SK-N-SH (cell line): ENCODE results near the gene ZDHHC24. TPM values are rescaled to one million over a fixed set of nuclear protein-coding genes. Genes with fewer than 3 reads are reported as not detected.

Experiments
- CTCF ChIA-PET: fragments of 300-600, 350-600 bp; formaldehyde crosslinking; extraction: SDS; loops from one replicate; lab custom pipeline; 2021; lab: Yijun Ruan, JAX
- POLR2A ChIA-PET: fragments of 350-600 bp; sonication (Branson Sonifier 250); formaldehyde crosslinking; extraction: SDS; loops from one replicate; lab custom pipeline; 2020; ENCODE audit warnings: antibody characterized with exemption, inconsistent platforms; lab: Yijun Ruan, JAX
- DNase-seq: peaks from one replicate; pipeline ENCODE4 v3.0.0; 2012
- H2AFZ ChIP-seq: fragments of 200-600 bp; sonication (generic); 2 replicates; pipeline ENCODE4 v1.8.1; 2016; ENCODE audit warnings: antibody characterized with exemption, mild to moderate bottlenecking, low read depth
- H3F3A ChIP-seq: fragments of 200-600 bp; sonication (generic); replicated peaks from 2 replicates; pipeline ENCODE3; 2016; ENCODE audit warnings: antibody characterized with exemption, mild to moderate bottlenecking; ENCODE audit not compliant: insufficient read depth
- H3K27ac ChIP-seq, 2 experiments: fragments of 200-500 bp in 1 of 2; fragments of 200-600 bp in 1 of 2; sonication (Bioruptor generic) in 1 of 2; sonication (generic), shearing (Covaris generic) in 1 of 2; 2 replicates each; pipeline versions ENCODE4 v1.5.1 to v1.6.1; 2014 to 2016; ENCODE audit warnings: low read depth in 2 of 2, inconsistent platforms in 1 of 2, low read length in 1 of 2, mild to moderate bottlenecking in 1 of 2, mixed read lengths in 1 of 2
- H3K27me3 ChIP-seq: fragments of 200-600 bp; sonication (generic), shearing (Covaris generic); 2 replicates; pipeline ENCODE4 v1.6.1; 2016; ENCODE audit warnings: mixed run types; ENCODE audit not compliant: insufficient read depth
- H3K36me3 ChIP-seq, 2 experiments: fragments of 200-500 bp in 1 of 2; fragments of 200-600 bp in 1 of 2; sonication (Bioruptor generic) in 1 of 2; sonication (generic) in 1 of 2; replicated peaks in 1 of 2; 2 replicates each; pipeline versions ENCODE3 to v1.5.1; 2014 to 2016; ENCODE audit warnings: low read length in 1 of 2, mild to moderate bottlenecking in 1 of 2; ENCODE audit not compliant: insufficient read depth in 2 of 2, control insufficient read depth in 1 of 2
- H3K4me1 ChIP-seq, 2 experiments: fragments of 200-500 bp in 1 of 2; fragments of 200-600 bp in 1 of 2; sonication (Bioruptor generic) in 1 of 2; sonication (generic), shearing (Covaris generic) in 1 of 2; 2 replicates each; pipeline versions ENCODE4 v1.5.1 to v1.6.1; 2014 to 2016; ENCODE audit warnings: low read depth in 1 of 2, low read length in 1 of 2, mixed run types in 1 of 2; ENCODE audit not compliant: insufficient read depth in 2 of 2, control insufficient read depth in 1 of 2
- H3K4me2 ChIP-seq: fragments of 200-600 bp; sonication (generic), shearing (Covaris generic); 2 replicates; pipeline ENCODE4 v1.6.1; 2017; ENCODE audit warnings: mixed run types
- H3K4me3 ChIP-seq, 2 experiments: fragments of 200-500 bp in 1 of 2; fragments of 200-600 bp in 1 of 2; sonication (Bioruptor generic) in 1 of 2; sonication (generic), shearing (Covaris generic) in 1 of 2; 2 replicates each; pipeline versions ENCODE4 v1.5.1 to v1.8.1; 2014 to 2016; ENCODE audit warnings: low read depth in 2 of 2, inconsistent platforms in 1 of 2, low read length in 1 of 2, mild to moderate bottlenecking in 1 of 2, mixed read lengths in 1 of 2, moderate library complexity in 1 of 2
- H3K79me2 ChIP-seq: fragments of 200-600 bp; sonication (generic); 2 replicates; pipeline ENCODE4 v1.8.1; 2017; ENCODE audit warnings: mild to moderate bottlenecking; ENCODE audit not compliant: insufficient read depth
- H3K9ac ChIP-seq: fragments of 200-600 bp; sonication (generic); 2 replicates; pipeline ENCODE4 v1.6.1; 2017; ENCODE audit warnings: mixed run types
- H3K9me2 ChIP-seq: fragments of 200-600 bp; sonication (generic); 2 replicates; pipeline ENCODE4 v1.6.1; 2017; ENCODE audit warnings: mixed run types
- H3K9me3 ChIP-seq: fragments of 200-600 bp; sonication (generic); 2 replicates; pipeline ENCODE4 v1.6.1; 2017; ENCODE audit warnings: mixed run types, mild to moderate bottlenecking, moderate library complexity
- H4K20me1 ChIP-seq: fragments of 200-600 bp; sonication (generic); 2 replicates; pipeline ENCODE4 v1.6.1; 2017; ENCODE audit warnings: mild to moderate bottlenecking, mixed run types; ENCODE audit not compliant: insufficient read depth
- CTCF ChIP-seq: fragments of 200-600 bp; sonication (generic); IDR thresholded peaks from 2 replicates; pipeline ENCODE4 v1.6.1; 2017; ENCODE audit warnings: antibody characterized with exemption, mild to moderate bottlenecking, moderate library complexity
- ELF1 ChIP-seq: IDR thresholded peaks from 2 replicates; pipeline ENCODE4 v1.4.0; 2012
- EZH2phosphoT487 ChIP-seq: fragments of 200-600 bp; sonication (generic); IDR thresholded peaks from 2 replicates; pipeline ENCODE4 v1.6.1; 2017; ENCODE audit warnings: low read depth, mixed run types, mild to moderate bottlenecking, antibody characterized with exemption, moderate library complexity, borderline replicate concordance
- GATA2 ChIP-seq: sonication (generic); formaldehyde crosslinking; IDR thresholded peaks from 2 replicates; pipeline ENCODE4 v1.5.0; 2020; ENCODE audit warnings: mild to moderate bottlenecking, missing genetic modification reagents
- IRF3 ChIP-seq: fragments of 150-350 bp; IDR thresholded peaks from 2 replicates; pipeline ENCODE4 v1.6.1; 2016; ENCODE audit warnings: mild to moderate bottlenecking, low read depth, low read length
- JUND ChIP-seq: IDR thresholded peaks from 2 replicates; pipeline ENCODE4 v1.4.0; 2012
- MXI1 ChIP-seq: IDR thresholded peaks from 2 replicates; pipeline ENCODE4 v1.6.1; 2012; ENCODE audit warnings: mild to moderate bottlenecking, low read depth, low read length, improper control_type of control experiment
- NFIC ChIP-seq: IDR thresholded peaks from 2 replicates; pipeline ENCODE4 v1.4.0; 2012; ENCODE audit warnings: borderline replicate concordance
- NRF1 ChIP-seq: IDR thresholded peaks from 2 replicates; pipeline ENCODE4 v1.6.1; 2012; ENCODE audit warnings: low read depth, mild to moderate bottlenecking, low read length
- RAD21 ChIP-seq: IDR thresholded peaks from 2 replicates; pipeline ENCODE4 v1.6.1; 2012; ENCODE audit warnings: mild to moderate bottlenecking, low read length
- RCOR1 ChIP-seq: fragments of 150-350 bp; IDR thresholded peaks from 2 replicates; pipeline ENCODE4 v1.6.1; 2017; ENCODE audit warnings: antibody characterized with exemption, low read length
- RFX5 ChIP-seq: IDR thresholded peaks from 2 replicates; pipeline ENCODE4 v1.6.1; 2012; ENCODE audit warnings: mild to moderate bottlenecking, improper control_type of control experiment, low read length
- RXRA ChIP-seq: IDR thresholded peaks from 2 replicates; pipeline ENCODE4 v1.4.0; 2012; ENCODE audit warnings: low read depth, mild to moderate bottlenecking, borderline replicate concordance
- SIN3A ChIP-seq: IDR thresholded peaks from 2 replicates; pipeline ENCODE4 v1.6.1; 2012; ENCODE audit warnings: low read depth, mild to moderate bottlenecking, low read length, moderate library complexity, borderline replicate concordance
- SMC3 ChIP-seq: IDR thresholded peaks from 2 replicates; pipeline ENCODE4 v1.6.1; 2012; ENCODE audit warnings: low read depth, low read length, improper control_type of control experiment
- TAF1 ChIP-seq: IDR thresholded peaks from 2 replicates; pipeline ENCODE4 v1.6.1; 2012; ENCODE audit warnings: low read depth, mild to moderate bottlenecking, low read length, moderate library complexity, borderline replicate concordance
- TEAD4 ChIP-seq: IDR thresholded peaks from 2 replicates; pipeline ENCODE4 v1.4.0; 2012; ENCODE audit warnings: mild to moderate bottlenecking, borderline replicate concordance; ENCODE audit not compliant: insufficient read depth
- USF1 ChIP-seq: IDR thresholded peaks from 2 replicates; pipeline ENCODE4 v1.4.0; 2012; ENCODE audit warnings: low read depth, borderline replicate concordance
- WGBS: methylation state at CpG from one replicate; pipeline ENCODE4 v1.1.6; 2017; ENCODE audit warnings: low lambda C conversion rate; 5-methylcytosine and 5-hydroxymethylcytosine counted together
- polyA plus RNA-seq, 3 experiments: library from polyadenylated mRNA; depleted of rRNA; stranded (reverse); fragments of >200 nt; gene quantifications; 2 replicates each; pipeline ENCODE4 v1.2.3, GENCODE V29; 2012
- TF ChIP-seq, protein P1 (sequence below): fragments of 150-350 bp; IDR thresholded peaks from 2 replicates; pipeline ENCODE4 v1.6.1; 2017; ENCODE audit warnings: antibody characterized with exemption, low read length, low read depth, borderline replicate concordance

ZDHHC24 gene
- polyA plus RNA-seq, 1 of the 3 experiments (the other 2 are of a cell fraction), result 13.1 TPM

GRCh38 chr11:66580803-66581202, 35.0 kb upstream of the ZDHHC24 start:
- Histone ChIP-seq H3K27me3 (no peaks in the 10 kb centered on the region; the same call in 1 of the 2 replicates), H4K20me1 (no peaks in the 10 kb centered on the region), H2AFZ (no peak overlapping the region), H3K9me3 (no peaks in the 10 kb centered on the region), H3K9ac (no peak overlapping the region), H3K36me3 (no peaks in the 10 kb centered on the region), H3K27ac (no peak overlapping the region), H3K9me2 (no peaks in the 10 kb centered on the region), H3F3A (no peaks in the 10 kb centered on the region), H3K79me2 (no peaks in the 10 kb centered on the region), H3K4me2 (no peak overlapping the region), H3K4me3 (no peak overlapping the region), H3K4me1 (peaks cover 0 to 2% of the 10 kb centered on the region in 2 experiments; a peak in 1 of 4 replicates)
- ChIA-PET CTCF (interaction anchor here (1.3 to 5.1 kb wide), 6 partner anchors 9 to 254 kb away, joined by 3 to 30 read pairs (median 6); partner anchors contain the start of genes CCDC87, CCS and RBM4B), POLR2A (interaction anchor here (4.3 kb wide), 1 partner anchor 97 kb away, joined by 21 read pairs; the partner anchor contains the start of gene RBM4B)
- TF ChIP-seq TAF1 (no peak), GATA2 (CRISPR knock-in tag) (no peak), JUND (no peak), RFX5 (no peak), RXRA (no peak), NFIC (no peak), IRF3 (no peak), EZH2phosphoT487 (no peak), USF1 (no peak)
- TF ChIP-seq, protein P1, sequence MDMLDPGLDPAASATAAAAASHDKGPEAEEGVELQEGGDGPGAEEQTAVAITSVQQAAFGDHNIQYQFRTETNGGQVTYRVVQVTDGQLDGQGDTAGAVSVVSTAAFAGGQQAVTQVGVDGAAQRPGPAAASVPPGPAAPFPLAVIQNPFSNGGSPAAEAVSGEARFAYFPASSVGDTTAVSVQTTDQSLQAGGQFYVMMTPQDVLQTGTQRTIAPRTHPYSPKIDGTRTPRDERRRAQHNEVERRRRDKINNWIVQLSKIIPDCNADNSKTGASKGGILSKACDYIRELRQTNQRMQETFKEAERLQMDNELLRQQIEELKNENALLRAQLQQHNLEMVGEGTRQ, result no peak
- no peak for DNase-seq
- 92% methylated on average over 5 of the region's 5 CpGs for WGBS

DNA sequence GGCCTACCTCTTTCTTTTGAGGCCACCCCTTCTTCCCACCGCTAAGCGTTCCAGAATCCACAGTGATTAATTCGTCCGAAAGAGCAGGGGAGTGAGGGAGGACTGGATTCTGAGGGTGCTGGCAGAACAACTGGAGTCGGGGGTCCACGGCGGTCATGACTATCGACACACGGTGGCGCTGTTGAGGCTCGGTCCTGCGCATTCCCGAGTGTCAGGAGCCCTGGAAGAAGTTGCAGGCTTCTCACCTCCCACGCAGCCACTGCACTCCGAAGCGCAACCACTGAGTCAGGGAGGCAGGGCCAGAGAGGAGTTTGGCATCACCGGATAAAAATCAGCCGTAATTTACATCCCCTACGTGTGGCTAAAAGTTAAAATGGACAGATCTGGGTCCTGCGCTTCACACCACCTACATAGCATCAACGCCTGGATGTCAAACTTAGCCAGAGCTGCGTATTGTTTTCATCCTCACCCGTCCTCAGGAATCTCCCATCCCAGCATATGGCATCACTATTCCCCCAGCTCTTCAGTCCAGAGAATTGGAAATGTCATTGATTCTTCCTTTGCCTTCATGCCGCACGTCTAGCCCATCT, 33.3 kb upstream of the ZDHHC24 start:
- Histone ChIP-seq H3K79me2 (no peaks in the 10 kb centered on the region), H3K4me3 (no peak overlapping the region), H2AFZ (peak overlapping the region; percentile 1; the same call in 1 of the 2 replicates), H3K9ac (no peak overlapping the region), H4K20me1 (no peaks in the 10 kb centered on the region), H3K4me2 (peak overlapping the region; percentile 11; the same call in 1 of the 2 replicates), H3K4me1 (peaks cover 0 to 2% of the 10 kb centered on the region in 2 experiments; a peak in 1 of 4 replicates), H3F3A (no peaks in the 10 kb centered on the region), H3K9me2 (no peaks in the 10 kb centered on the region), H3K9me3 (no peaks in the 10 kb centered on the region), H3K36me3 (no peaks in the 10 kb centered on the region), H3K27me3 (no peaks in the 10 kb centered on the region; the same call in 1 of the 2 replicates), H3K27ac (no peak overlapping the region)
- DNase-seq, result peak; percentile 90
- ChIA-PET POLR2A (interaction anchor here (4.3 kb wide), 1 partner anchor 99 kb away, joined by 21 read pairs; the partner anchor contains the start of gene RBM4B), CTCF (interaction anchor here (0.6 to 5.3 kb wide), 24 partner anchors 10 to 255 kb away, joined by 3 to 54 read pairs (median 4); partner anchors contain the start of genes ACTN3, CCDC87, CCS and CTSF)
- WGBS, result 23% methylated on average over 19 of the region's 25 CpGs
- TF ChIP-seq IRF3 (no peak), RCOR1 (no peak), MXI1 (peak; percentile 29; the same call in 1 of the 2 replicates), TEAD4 (no peak), SIN3A (no peak), NRF1 (0 out of 2 replicates have a peak, but pooled peaks have one; percentile 33), RAD21 (peak; percentile 77), SMC3 (peak; percentile 89), ELF1 (no peak), GATA2 (CRISPR knock-in tag) (no peak), CTCF (peak; percentile 81)
- TF ChIP-seq, protein P1, result no peak
